ENCODE results near the gene NEK7.
"Not testable (repeated sequence)": the region's sequence is repeated elsewhere in the genome, so short reads cannot be mapped to it uniquely, and the experiment has no call there.

NEK7 gene

GRCh38 chr1:198156745-198157240 is at the start of gene NEK7:
Gene NEK7, plus strand, starts transcription at chr1:198156998. Its CDS starts 75,583 bp downstream, at chr1:198232581.
- peak; percentile 12 to 48 (median 28) for DNase-seq

- no peak for DNase-seq
These were observed 49.7 kb upstream of the NEK7 start for GRCh38 chr1:198107091-198107501.

GRCh38 chr1:198108636-198109370 is 48.0 kb upstream of the NEK7 start:
- DNase-seq, result no peak

- DNase-seq, result no peak
These were observed 47.5 kb upstream of the NEK7 start for GRCh38 chr1:198109371-198109715.

- DNase-seq, result no peak
These were observed 43.5 kb upstream of the NEK7 start for GRCh38 chr1:198113342-198113750.

- no peak for DNase-seq
These were observed 40.7 kb upstream of the NEK7 start for GRCh38 chr1:198116069-198116468.

- DNase-seq, result no peak
These were observed 40.3 kb upstream of the NEK7 start for GRCh38 chr1:198116469-198116868.

- no peak for DNase-seq
These were observed 39.5 kb upstream of the NEK7 start for GRCh38 chr1:198117267-198117666.

GRCh38 chr1:198118134-198118533 is 38.7 kb upstream of the NEK7 start:
- no peak for DNase-seq

- DNase-seq, result no peak
These were observed 36.9 kb upstream of the NEK7 start for GRCh38 chr1:198119906-198120305.

- DNase-seq, result no peak
These were observed 35.6 kb upstream of the NEK7 start for GRCh38 chr1:198121056-198121826.

GRCh38 chr1:198122693-198123092 is 34.1 kb upstream of the NEK7 start:
- DNase-seq, result no peak

GRCh38 chr1:198123133-198123532 is 33.7 kb upstream of the NEK7 start:
- DNase-seq, result no peak

- no peak for DNase-seq
These were observed 32.1 kb upstream of the NEK7 start for GRCh38 chr1:198124673-198125072.

GRCh38 chr1:198125995-198126735 is 30.6 kb upstream of the NEK7 start:
- DNase-seq, result no peak

- DNase-seq, result no peak
These were observed 28.3 kb upstream of the NEK7 start for GRCh38 chr1:198128533-198128932.

- not testable (repeated sequence) for DNase-seq
These were observed 26.7 kb upstream of the NEK7 start for GRCh38 chr1:198130053-198130452.

- no peak for DNase-seq
These were observed 24.6 kb upstream of the NEK7 start for GRCh38 chr1:198132060-198132781.

- DNase-seq, result no peak
These were observed 22.5 kb upstream of the NEK7 start for GRCh38 chr1:198134252-198134651.

GRCh38 chr1:198135366-198135765 is 21.4 kb upstream of the NEK7 start:
- DNase-seq, result no peak

GRCh38 chr1:198141668-198142351 is 15.0 kb upstream of the NEK7 start:
- no peak for DNase-seq

- no peak for DNase-seq
These were observed 13.0 kb upstream of the NEK7 start for GRCh38 chr1:198143797-198144196.
